T-helper 22 cell (primary cell): ENCODE results near the gene SSTR1.
"Not testable (repeated sequence)": the region's sequence is repeated elsewhere in the genome, so short reads cannot be mapped to it uniquely, and the experiment has no call there.

Source experiments
- DNase-seq: peaks from one replicate; pipeline ENCODE4 v3.0.0-alpha.2; 2020; ENCODE audit warnings: low read depth

The SSTR1 gene

GRCh38 chr14:38207736-38208617 lies at the start of gene SSTR1:
SSTR1 (plus strand) TSS chr14:38207904; CDS start chr14:38209390, 1,486 bp downstream.
- DNase-seq = no peak

GRCh38 chr14:38158468-38158867 lies 49.2 kb upstream of the SSTR1 start:
- DNase-seq = no peak

GRCh38 chr14:38168416-38168815 lies 39.3 kb upstream of the SSTR1 start:
- DNase-seq = no peak

GRCh38 chr14:38171197-38171596 lies 36.5 kb upstream of the SSTR1 start:
- no peak for DNase-seq

- DNase-seq = no peak
Measured at GRCh38 chr14:38174711-38175110, 33.0 kb upstream of the SSTR1 start.

- DNase-seq = no peak
Measured at GRCh38 chr14:38175658-38176057, 32.0 kb upstream of the SSTR1 start.

- no peak for DNase-seq
Measured at GRCh38 chr14:38176379-38176778, 31.3 kb upstream of the SSTR1 start.

GRCh38 chr14:38184132-38184531 lies 23.6 kb upstream of the SSTR1 start:
- no peak for DNase-seq

GRCh38 chr14:38185671-38186070 lies 22.0 kb upstream of the SSTR1 start:
- DNase-seq = no peak

- no peak for DNase-seq
Measured at GRCh38 chr14:38186216-38186615, 21.5 kb upstream of the SSTR1 start.

- no peak for DNase-seq
Measured at GRCh38 chr14:38187528-38187927, 20.2 kb upstream of the SSTR1 start.

GRCh38 chr14:38189930-38190726 lies 17.6 kb upstream of the SSTR1 start:
- DNase-seq = no peak

GRCh38 chr14:38190846-38191245 lies 16.9 kb upstream of the SSTR1 start:
- not testable (repeated sequence) for DNase-seq

GRCh38 chr14:38191491-38191890 lies 16.2 kb upstream of the SSTR1 start:
- not testable (repeated sequence) for DNase-seq

GRCh38 chr14:38197001-38197783 lies 10.5 kb upstream of the SSTR1 start:
- DNase-seq = no peak

GRCh38 chr14:38197784-38198335 lies 9.8 kb upstream of the SSTR1 start:
- no peak for DNase-seq

- no peak for DNase-seq
Measured at GRCh38 chr14:38198425-38198824, 9.3 kb upstream of the SSTR1 start.

- DNase-seq = no peak
Measured at GRCh38 chr14:38199076-38199475, 8.6 kb upstream of the SSTR1 start.

GRCh38 chr14:38199739-38200138 lies 8.0 kb upstream of the SSTR1 start:
- no peak for DNase-seq

- no peak for DNase-seq
Measured at GRCh38 chr14:38201137-38201828, 6.4 kb upstream of the SSTR1 start.

- no peak for DNase-seq
Measured at GRCh38 chr14:38202444-38203191, 5.1 kb upstream of the SSTR1 start.
